HG03039 (cell line): ENCODE data around the gene ART5.
"Not testable (repeated sequence)": the region's sequence is repeated elsewhere in the genome, so short reads cannot be mapped to it uniquely, and the experiment has no call there.

Experiments
- ATAC-seq: cut with Tn5 transposase; IDR thresholded peaks from one replicate; pipeline ENCODE4 v1.9.1; 2021; ENCODE audit warnings: mild to moderate bottlenecking, moderate library complexity; ENCODE audit not compliant: unreplicated experiment

ART5 gene

DNA sequence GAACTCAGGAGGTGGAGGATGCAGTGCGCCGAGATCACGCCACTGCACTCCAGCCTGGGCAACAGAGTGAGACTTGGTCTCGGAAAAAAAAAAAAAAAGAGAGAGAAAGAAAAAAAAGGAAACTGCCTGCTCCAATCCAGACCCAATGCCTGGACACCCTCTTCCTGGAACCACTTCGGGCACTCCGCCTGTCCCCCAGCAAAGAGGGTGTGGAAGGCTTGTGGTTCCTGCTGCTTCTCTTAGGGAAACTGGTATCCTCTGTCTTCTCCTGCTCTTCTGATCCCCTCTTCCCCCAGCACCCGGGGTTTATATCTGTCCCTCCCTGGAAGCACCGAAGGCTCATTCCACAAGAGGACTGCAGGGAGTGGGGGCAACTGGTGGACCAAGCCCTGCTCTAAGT lies 16.5 kb upstream of the ART5 start:
- no peak for ATAC-seq

DNA sequence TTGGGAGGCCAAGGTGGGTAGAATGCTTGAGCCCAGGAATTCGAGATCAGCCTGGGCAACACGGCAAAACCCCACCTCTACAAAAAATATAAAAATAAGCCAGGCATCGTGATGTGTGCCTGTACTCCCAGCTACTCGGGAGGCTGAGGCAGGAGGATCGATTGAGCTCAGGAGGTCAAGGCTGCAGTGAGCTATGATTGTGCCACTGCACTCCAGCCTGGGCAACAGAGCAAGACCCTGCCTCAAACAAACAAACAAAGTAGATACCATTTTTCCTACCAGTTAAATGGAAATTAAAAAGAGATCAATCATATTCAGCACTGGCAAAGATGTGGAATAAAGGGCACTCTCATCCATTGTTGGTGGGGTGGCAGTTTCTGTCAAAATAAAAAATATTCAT lies 15.5 kb upstream of the ART5 start:
- not testable (repeated sequence) for ATAC-seq

DNA sequence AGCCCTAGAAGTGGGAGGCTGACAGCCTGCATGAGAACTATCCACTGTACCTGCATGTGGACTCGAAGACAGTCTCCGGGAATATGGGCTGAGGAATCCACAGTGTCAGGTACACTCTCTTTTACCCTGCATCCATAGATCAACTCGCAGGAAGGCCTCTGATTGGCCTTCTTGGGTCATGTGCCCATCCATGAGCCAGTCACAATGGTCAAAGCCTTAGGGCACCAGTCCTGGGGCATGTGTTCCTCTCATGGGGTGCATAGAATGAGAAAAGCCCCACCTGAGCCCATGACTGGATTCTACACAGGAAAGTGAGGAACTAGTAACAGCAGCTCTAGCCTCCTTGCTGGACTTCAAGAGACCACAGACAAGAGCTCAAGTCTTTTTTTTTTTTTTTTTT lies 13.8 kb upstream of the ART5 start:
- ATAC-seq, result no peak

DNA sequence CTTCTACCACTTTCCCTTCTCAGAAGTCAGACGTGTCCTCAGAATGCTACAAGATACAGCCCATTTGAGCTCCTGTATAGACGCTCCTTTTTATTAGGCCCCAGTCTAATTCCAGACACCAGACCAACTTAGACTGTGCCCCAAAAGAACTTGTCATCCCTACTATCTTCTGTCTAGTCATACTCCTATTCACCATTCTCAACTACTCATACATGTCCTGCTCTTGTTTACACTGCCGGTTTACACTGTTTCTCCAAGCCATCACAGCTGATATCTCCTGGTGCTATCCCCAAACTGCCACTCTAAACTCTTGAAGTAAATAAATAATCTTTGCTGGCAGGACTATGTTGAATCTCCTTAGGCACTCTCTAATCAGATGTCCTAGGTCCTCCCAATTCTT lies 10.7 kb upstream of the ART5 start:
- not testable (repeated sequence) for ATAC-seq

DNA sequence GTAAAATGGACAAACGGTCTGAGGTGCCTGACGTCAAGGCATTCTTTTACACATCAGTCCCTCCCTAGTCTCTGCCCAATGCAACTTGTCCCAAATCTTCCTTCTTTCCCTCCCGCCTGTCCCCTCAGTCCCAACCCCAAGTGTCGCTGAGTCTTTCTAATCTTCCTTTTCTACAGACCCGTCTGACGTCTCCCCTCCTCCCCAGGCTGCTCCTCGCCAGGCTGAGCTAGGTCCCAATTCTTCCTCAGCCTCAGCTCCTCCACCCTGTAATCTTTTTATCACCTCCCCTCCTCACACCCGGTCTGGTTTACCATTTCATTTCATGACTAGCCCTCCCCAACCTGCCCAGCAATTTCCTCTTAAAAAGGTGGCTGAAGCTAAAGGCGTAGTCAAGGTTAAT lies 7.6 kb upstream of the ART5 start:
- ATAC-seq, result not testable (repeated sequence)

DNA sequence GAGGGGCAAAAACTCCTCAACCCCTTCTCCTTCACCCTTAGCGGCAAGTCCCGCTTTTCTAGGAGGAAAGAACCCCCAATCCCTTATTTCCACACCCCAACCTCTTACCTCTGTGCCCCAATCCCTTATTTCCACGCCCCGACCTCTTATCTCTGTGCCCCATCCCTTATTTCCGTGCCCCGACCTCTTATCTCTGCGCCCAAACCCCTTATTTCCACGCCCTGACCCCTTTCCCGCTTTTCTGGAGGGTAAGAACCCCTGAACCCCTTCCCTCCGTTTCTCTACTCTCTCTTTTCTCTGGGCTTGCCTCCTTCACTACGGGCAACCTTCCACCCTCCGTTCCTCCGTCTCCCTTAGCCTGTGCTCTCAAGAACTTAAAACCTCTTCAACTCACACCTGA lies 7.1 kb upstream of the ART5 start:
- not testable (repeated sequence) for ATAC-seq

DNA sequence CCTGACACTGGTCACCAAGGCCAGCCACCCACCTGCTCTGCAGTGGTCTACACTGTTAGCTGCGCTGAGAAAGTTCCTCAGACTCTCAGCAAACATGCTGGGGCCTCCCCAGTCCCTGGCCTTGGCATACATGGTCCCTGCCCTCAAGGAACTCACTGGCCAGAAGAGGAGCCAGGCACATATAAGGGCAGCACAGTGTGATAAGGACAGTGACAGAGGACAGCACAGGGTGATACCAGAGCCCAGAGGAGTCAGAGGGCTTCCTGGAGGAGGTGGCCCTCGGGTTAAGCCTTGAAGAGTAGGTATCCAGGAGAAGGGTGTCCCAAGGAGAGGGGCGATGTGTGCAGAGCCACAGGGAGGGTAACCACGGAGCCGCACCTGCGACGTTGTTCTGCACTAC lies 3.8 kb upstream of the ART5 start:
- no peak for ATAC-seq

DNA sequence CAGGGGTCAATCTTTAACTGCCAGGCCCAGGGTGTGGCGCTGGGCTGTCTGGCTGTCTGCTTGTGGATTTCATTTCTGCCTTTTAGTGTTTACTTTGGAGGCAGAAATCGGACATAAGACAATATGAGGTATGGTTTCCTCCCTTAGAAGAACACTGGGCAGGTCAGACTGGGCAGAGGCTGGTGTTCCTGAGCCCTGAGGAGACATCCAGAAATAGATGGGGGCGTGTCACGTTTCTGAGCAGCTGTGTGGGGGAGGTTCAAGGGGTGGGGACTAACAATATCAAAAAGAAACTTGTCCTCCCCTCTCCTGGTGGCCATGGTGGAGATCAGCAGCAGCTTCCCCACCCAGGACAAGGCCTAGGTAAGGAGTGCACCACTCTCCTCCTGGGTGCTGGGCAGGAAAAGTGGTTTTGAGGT lies 3.0 kb upstream of the ART5 start, which contains the start of gene ART1:
TSS of gene ART1 (plus strand) at position 312 of the 419 bp plus-strand sequence. CDS start 14,086 bp downstream, outside the sequence.
- no peak for ATAC-seq

DNA sequence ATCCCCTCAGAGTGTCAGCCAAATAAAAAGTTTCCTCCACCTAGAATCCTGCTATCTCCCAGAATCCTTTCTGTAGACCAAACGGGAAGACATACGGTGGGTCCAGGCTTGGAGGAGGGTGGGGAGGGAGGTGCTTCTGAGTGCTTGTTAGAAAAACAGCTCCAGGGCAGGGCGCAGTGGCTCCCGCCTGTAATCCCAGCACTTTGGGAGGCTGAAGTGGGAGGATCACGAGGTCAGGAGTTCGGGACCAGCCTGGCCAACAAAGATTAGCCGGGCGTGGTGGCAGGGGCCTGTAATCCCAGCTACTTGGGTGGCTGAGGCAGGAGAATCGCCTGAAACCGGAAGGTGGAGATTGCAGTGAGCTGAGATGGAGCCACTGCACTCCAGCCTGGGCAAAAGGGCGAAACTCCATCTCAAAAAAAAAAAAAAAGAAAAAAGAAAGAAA lies 1.3 kb upstream of the ART5 start:
- ATAC-seq, result not testable (repeated sequence)

DNA sequence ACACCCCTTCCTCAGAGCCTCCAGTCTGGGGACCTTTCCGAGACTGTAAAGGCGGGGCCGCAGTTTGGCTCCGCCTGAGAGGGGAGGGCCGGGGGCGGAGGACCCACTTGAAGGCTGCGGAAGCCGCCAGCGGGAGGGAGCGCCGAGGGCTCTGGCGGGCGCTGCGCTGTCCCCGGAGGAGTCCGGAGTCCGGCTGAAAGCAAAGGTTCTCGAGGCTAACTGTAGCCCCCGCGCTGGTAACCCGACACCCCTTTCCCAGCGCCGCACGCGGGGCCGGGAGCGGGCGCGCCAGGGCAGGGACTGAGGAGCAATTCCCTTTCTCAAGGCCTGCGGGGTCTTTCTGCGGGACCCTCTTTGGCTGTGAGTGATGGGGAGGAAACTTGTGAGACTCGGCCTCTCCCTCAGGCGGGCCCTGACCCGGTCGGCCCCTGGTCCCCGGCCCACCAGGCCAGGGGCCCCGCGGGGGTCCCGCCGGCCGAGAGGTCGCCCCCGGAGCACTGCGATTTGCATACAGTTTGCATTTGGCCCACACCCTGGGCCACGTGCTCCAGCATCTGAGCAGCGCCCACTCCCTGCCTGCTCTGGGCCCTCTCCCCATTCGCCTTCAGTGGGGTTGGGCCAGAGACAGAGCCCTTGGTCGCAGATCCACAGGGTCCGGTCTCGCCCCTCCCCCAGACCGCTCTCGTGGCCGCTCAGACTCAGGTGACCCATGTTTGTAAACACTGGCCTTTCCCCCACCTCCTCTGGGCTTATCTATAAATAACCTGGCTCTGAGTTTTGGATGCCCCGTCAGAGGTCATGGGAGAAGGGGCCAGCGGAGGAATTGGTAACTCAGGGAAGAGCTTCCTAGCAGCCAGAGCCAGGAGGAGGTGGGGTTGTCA lies 519 bp upstream of the ART5 start:
- ATAC-seq, result no peak

DNA sequence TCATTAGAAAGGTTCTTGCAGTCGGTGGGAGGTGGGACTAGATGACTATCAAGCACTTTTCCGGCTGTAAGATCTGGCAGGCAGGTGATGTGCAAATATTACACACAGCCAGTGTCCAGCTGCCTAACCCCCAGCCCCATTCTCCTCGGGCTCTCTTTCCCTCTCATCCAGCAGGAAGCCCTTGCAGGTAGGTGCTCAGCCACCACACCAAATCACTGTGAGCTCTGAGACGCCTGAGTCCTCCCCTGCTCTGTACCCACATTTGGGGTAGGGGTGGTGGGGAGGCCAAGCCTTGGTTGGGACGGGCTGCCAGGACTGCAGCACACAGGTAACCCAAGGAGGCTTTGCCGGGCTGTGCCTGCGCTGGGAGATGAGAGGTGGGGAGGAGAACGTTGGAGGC lies 601 bp downstream of the ART5 start:
- ATAC-seq, result no peak

DNA sequence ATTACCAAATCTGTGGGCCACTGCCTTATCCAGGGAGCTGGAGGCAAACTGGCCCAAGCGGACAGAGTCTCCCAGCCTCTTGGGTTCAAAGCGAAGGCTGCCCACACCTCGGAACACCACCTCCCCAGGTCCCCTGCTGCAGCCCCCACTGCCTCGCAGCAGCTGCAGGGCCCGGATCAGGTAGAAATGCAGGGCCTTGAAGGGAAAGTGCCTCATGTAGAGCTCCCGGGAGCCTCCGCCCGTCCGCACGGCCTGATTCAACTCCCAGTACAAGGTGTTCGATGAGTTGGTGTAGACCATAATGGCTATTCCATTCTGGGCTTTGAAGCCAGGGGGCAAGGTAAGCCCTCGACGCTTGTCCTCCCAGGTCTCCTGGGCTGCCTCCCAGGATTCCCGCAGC lies 2.0 kb downstream of the ART5 start:
- ATAC-seq, result no peak

DNA sequence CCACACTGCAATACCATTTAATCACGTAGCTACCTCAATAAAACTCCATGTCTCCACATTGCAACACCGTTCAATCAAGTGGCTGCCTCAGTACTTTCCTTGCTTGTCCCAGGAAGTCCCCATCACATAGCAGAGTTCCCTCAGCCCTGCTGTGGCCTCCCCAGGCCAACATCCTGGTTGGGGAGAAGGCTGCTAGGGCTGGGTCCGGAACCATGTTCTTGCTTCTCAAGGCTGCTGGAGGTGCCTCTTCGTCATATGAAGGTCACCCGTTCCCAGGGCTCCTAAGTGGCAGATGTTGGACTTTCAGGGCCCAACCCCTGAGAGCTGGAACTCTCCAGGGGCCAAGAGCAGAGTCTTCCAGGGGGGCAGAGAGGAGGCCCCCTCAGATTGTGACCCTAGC lies 3.3 kb downstream of the ART5 start:
- no peak for ATAC-seq

DNA sequence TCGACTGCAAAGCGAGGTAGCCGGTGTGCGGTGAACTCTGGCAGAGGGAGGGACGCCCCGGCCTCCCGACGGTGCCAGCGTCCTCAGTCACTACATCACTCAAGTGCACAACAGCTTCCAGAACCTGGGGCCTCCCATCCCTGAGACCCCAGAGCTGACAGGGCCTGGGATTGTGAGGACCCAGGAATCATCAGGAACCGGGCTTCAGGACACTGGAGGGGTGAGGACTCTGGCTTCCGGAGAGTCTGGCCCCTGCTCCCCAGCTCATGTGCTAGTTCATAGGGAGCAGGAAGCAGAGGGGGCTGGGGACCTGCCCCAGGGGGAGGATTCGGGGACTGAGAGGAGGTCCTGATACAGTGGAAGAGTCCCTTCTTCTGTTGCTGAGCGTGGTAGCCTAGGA lies 4.6 kb downstream of the ART5 start:
- no peak for ATAC-seq

DNA sequence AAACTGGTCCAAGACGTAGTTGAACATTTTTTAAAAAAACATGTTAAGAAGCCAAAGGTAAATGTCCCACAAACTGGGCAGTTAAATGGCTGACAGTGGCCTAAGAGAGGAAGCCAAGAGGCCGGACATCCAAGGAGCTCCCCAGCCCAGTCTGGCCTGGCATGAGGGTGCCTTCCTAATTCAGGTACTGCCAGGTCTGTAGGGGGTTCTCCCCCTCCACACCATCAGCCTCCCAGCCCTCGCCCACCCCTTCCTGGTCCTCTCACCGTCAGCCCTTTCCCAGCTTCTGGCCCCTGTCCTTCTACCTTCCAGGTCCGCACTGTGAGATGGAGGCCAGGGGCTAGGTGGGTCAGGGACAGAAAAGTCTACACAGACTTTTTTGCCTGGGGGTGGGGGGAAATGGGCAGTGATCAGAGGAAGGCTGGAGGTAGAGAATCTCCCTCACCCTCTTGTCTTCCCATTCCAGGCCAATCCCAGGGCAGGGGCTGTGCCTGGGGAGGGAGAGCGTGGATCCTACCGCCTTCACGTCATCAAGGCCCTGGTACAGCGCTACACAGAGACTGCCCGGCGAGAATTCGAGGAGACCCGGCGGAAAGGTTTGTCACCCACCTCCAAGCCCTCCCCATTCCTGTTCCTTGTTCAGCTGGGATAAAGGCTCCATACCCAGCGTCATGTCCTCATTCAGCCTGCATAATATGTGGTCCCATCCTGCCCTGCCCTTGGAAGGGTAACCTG lies 6.0 kb downstream of the ART5 start:
- no peak for ATAC-seq

DNA sequence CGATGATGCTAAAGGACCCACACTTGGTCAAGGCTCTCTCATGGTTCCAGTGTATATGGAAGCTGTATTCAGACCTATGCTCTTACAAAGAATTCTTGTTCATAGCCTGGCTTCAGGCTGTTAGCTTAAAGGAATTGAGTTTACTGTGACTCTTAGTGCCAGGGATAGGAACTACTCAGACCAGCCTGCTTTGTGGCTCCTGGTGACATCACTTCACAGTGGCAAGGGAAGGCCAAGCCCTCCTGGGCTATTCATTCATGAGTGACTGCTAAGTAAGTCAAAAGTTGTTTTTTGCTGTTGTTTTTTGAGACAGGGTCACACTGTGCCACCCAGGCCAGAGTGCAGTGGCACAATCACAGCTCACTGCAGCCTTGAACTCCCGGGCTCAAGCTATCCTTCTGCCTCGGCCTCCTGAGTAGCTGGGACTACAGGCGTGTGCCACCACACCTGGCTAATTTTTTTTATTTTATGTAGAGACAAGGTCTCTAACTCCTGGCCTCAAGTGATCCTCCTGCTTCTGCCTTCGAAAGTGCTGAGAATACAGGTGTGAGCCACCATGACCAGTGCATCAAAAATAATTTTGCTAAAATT lies 9.6 kb downstream of the ART5 start:
- ATAC-seq, result no peak

DNA sequence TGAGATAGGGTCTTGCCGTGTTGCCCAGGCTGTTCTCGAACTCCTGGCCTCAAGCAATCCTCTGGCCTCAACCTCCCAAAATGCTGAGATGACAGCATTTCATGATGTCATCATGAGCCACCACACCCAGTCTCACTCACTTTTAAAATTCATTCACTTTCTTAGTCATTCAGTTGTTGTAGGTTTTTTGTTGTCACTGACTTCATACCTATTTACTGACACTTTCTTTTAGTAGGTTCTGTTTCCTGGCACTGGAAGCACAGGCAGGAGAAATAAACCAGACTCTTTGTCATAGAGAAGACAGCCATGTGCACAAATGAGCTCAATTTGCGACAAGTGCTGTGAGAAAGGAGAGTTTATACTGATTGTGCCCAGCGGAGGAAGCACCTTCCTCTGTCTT lies 10.5 kb downstream of the ART5 start:
- ATAC-seq, result no peak

DNA sequence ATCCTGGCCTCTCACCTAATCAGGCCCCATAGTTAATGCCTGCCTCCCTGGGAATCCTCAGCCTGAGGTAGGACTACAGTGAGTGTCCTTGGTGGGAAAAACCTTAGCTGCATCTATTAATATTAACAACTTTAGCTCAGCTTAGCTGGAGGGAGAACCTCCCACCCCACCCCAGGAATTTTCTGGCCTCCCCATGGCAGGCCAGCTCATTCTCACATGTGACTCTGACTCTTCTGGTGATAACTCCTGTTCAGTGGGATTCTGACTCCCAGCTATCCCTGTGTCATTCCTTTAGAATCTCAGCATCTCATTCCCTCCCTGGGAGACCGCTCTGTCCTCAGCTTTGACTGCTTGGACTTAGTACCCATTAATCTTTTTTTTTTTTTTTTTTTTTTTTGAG lies 14.5 kb downstream of the ART5 start:
- ATAC-seq, result no peak

DNA sequence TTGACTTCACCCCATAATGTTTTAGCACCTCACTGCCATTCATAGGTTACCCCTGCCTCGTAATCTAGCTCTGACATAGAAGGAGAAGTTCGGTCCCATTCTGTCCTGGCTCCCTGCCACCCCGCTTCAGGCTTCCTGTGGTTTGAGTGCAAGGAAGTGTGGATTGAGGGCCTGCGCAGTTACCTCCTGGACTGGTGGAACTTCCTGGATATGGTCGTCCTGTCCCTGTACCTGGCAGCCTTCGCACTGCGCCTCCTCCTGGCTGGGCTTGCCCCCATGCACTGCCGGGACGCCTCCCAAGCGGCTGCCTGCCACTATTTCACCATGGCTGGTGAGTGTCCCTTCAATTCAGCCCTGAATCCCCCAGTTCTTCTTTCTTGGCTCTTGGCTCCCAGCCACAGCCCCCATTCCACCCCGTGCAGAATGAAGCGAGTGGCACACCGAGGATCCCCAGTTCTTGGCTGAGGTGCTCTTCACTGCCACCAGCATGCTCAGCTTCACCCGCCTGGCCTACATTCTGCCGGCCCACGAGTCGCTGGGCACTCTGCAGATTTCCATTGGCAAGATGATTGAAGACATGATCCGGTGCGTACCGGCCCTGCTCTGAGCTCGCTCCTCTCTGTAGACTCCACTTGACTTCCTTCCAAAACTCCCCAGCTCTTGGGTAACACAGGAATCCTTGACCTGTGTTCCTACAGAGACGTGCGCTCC lies 15.4 kb downstream of the ART5 start:
- no peak for ATAC-seq

DNA sequence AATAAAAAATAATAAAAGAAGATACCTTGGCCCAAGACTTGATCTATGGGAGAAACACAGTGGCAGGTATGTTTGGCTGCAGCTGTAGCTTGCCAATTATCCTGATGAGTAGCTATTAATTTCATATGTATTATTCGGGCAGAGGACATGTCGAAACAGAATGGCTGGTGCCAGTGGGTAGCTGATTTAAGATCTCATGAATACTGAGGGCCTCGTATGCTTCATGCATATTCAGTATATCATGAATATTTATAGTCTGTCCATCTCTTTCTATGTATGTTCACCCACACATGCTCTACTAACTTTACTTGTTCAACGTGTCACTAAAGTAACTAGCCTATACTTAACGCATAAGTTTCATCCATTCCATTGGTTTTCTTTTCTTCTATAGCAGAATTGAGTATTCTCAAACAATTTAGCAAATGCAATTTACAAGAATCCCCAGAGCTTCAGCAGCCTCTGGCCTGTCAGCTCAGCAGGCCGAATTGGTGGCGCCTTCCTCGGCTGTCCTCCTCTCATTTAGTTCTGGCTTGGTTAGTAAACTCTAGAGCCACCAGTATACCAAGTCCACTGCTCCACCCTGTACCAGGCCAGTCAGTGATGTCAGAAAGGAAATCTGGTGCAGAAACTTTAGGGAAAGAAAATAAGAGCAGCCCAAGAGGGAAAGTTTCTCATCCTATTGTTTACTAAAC lies 17.9 kb downstream of the ART5 start:
- no peak for ATAC-seq
